ENCODE measurements around the gene OSM. TPM values are rescaled to one million over a fixed set of nuclear protein-coding genes. Genes with fewer than 3 reads are reported as not detected.

Gene OSM
- total RNA-seq, 2 donors from 2014 or later, result 16.1 to 40.4 TPM

DNA sequence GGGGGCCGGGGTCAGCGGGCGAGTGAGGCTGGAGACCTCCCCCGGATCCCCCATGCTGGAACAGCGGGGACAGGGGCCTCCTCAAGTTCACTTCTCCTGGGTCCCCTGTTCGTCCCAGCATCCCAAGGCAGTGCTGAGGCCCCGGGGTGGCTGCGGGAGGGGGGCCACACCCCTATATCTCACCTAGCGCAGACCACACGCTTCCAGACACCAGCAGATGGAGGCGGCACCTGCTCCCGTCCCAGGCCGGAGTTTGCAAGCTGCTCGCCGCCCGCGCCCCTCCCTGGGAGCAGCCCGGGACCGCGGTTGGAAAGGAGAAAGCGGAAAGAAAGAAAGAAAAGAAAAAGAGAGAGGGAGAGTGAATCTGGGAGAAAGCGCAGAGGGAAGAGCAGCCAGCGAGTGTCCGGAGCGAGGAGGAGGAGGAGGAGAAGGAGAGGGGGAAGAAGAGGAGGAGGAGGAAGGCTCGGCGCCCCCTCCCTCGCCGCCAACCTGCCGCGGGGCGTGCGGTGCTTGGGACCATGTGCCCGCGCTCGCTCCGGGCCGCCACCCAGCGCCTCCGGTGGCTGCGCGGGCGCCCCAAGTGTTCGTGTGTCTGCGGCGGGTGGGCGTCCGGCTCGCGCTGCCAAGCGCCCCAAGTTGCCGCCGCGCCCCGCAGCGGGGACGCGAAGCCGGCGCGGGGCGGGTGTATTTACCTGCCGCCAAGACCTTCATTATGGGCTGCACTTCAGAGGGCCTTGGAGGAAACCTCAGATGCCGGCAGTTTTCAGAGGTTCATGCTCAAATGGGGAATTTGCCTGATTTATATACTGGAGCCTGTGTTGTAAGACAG lies 20.5 kb downstream of the OSM start, which contains the start of gene LIF:
TSS of gene LIF (minus strand) at position 775 of the 829 bp plus-strand sequence. CDS start at position 711, 64 bp downstream.
- Mint-ChIP-seq H3K36me3 (peaks cover 28 to 49% of the 10 kb centered on the region in 2 donors), H3K27ac (peak within 1 kb of the TSS; percentile 97 to 98), H3K9me3 (no peaks in the 10 kb centered on the region)
- peak; percentile 59 for ATAC-seq
- DNase-seq (ENCODE audit: low spot score in 2 of 2), result peak; percentile 65 to 76

DNA sequence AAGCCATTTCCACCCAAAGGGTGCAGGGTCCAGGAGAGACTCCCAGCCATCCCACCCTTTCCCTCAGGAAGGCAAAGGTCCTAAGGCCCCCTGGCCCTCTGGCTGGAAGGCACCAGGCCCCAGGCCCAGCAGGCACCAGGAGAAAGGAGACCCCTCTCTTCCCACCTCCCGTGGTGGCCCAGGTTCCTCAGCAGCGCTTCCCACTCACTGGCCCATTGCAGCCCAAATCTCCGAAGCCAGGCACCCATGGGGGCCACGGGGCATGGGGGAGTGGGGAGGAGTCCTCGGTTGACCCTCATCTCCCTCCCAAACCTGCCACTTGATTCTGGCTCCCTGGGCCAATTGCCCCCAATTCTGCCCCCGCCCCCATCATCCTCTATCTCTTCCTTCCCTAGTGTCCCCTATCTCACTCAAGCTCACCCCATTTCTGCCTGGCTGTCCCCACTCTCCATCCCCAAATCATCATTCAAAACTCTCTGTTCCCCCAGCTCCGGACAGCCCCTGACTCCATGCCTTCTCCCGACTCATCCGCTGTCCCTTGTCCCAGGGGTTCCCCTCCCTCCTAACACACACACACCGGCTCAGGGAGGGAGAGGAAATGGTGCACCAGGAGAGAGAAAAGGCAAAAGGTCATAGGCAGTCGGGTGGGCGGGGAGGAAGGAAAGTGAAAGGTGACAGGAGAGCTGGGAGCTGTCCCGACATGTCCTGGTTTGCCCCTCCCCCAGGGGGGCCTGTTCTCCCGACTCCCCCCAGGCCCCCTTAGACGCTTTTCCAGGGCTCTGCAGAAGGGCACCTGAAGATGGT lies 21.3 kb downstream of the OSM start:
- H3K9me3 Mint-ChIP-seq, result no peaks in the 10 kb centered on the region
- peaks cover 28 to 57% of the 10 kb centered on the region in 2 donors for H3K36me3 Mint-ChIP-seq
- peak overlapping the region; percentile 97 to 98 for H3K27ac Mint-ChIP-seq
- DNase-seq (ENCODE audit: low spot score in 2 of 2), result peak in 1 of 2 donors; percentile 78
- ATAC-seq, result peak in 1 of 2 donors; percentile 56

DNA sequence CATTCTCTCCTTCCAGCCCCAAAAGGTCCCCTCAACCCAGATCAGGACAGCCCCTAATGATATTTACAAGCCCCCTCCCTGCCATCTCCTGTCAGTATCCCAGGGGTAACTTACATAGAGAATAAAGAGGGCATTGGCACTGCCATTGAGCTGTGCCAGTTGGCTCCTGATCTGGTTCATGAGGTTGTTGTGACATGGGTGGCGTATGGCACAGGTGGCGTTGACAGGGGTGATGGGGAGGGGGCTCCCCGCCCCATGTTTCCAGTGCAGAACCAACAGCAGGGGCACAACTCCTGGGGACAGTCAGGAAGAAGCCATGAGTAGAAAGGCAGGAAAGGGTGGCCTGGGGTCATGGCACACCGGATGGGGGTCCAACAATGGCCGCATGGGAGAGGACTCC lies 22.0 kb downstream of the OSM start:
- peaks cover 28 to 58% of the 10 kb centered on the region in 2 donors for H3K36me3 Mint-ChIP-seq
- ATAC-seq, result no peak
- peak overlapping the region; percentile 97 to 98 for H3K27ac Mint-ChIP-seq
- no peak for DNase-seq (ENCODE audit: low spot score in 2 of 2)
- H3K9me3 Mint-ChIP-seq, result no peaks in the 10 kb centered on the region

DNA sequence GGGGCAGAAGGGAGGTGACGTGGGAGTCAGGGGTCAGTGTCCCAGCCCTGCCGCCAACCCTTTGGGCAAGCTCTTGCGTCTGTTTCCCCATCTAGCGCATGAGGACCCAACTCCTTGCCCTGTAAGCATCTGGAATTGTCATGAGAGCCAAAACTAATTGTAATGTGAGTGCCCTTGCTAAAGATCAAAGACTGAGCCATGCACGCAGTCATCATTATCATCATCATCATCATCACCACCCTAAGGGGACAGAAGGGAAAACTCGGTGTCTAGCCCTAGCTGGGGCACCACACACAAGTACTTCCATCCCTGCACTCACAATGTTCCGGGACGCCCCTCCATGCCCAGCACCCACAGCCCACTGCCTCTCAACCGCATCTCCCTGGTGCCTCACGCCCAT lies 22.6 kb downstream of the OSM start:
- Mint-ChIP-seq H3K27ac (peak overlapping the region; percentile 97 to 98), H3K9me3 (no peaks in the 10 kb centered on the region), H3K36me3 (peaks cover 28 to 58% of the 10 kb centered on the region in 2 donors)
- DNase-seq (ENCODE audit: low spot score in 2 of 2) (no peak), ATAC-seq (no peak)

DNA sequence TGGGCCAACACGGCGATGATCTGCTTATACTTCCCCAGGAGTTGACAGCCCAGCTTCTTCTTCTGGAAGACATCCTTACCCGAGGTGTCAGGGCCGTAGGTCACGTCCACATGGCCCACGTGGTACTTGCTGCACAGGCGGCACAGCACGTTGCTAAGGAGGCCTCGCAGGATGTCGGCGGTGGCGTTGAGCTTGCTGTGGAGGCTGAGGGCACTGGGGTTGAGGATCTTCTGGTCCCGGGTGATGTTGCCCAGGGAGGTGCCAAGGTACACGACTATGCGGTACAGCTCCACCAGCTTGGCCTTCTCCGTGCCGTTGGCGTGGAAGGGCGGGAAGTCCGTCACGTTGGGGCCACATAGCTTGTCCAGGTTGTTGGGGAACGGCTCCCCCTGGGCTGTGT lies 23.0 kb downstream of the OSM start:
- Mint-ChIP-seq H3K36me3 (peaks cover 28 to 58% of the 10 kb centered on the region in 2 donors), H3K27ac (peak overlapping the region; percentile 97 to 98), H3K9me3 (no peaks in the 10 kb centered on the region)
- ATAC-seq (no peak), DNase-seq (ENCODE audit: low spot score in 2 of 2) (no peak)

DNA sequence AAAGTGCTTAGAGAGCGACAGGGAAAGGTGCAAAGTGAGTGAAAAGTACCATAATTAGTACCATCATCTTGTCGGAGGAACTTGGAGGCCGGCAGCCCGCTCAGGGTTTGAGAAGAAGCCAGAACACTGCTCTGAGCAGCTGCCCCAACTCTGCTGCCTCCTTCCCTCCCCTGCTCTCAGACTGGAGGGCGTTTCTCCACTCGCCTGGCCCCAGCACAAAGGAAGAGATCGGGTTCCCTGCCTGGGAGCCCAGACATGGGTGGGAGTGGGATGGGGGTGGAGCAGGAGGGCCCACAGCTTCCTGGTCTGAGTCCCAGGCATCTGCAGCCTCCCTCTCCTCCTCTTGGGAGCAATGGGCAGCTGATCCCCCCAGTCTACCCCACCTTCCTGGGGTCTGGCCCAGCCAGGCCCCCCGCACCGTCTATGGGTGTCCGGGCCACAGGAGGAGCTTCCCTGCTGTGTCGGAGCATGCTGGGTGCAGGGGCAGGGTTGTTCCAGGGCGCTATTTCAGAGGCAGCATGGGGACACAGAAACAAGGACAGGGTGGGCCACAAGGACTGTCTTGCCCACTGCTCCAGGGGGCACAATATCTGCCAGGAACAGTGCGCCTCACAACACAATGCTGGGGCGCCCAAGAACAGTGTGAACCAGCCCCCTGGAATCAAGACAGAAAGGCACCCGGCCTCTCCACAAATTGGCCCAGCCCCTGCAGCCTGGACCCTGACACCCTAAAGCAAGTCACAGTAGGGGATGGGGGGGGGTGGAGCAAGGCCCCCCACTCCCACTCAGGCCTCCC lies 24.9 kb downstream of the OSM start:
- H3K9me3 Mint-ChIP-seq, result no peaks in the 10 kb centered on the region
- H3K27ac Mint-ChIP-seq, result peak overlapping the region; percentile 30 to 88
- ATAC-seq (peak in 1 of 2 donors; percentile 6), DNase-seq (ENCODE audit: low spot score in 2 of 2) (no peak)
- peaks cover 28 to 56% of the 10 kb centered on the region in 2 donors for H3K36me3 Mint-ChIP-seq

DNA sequence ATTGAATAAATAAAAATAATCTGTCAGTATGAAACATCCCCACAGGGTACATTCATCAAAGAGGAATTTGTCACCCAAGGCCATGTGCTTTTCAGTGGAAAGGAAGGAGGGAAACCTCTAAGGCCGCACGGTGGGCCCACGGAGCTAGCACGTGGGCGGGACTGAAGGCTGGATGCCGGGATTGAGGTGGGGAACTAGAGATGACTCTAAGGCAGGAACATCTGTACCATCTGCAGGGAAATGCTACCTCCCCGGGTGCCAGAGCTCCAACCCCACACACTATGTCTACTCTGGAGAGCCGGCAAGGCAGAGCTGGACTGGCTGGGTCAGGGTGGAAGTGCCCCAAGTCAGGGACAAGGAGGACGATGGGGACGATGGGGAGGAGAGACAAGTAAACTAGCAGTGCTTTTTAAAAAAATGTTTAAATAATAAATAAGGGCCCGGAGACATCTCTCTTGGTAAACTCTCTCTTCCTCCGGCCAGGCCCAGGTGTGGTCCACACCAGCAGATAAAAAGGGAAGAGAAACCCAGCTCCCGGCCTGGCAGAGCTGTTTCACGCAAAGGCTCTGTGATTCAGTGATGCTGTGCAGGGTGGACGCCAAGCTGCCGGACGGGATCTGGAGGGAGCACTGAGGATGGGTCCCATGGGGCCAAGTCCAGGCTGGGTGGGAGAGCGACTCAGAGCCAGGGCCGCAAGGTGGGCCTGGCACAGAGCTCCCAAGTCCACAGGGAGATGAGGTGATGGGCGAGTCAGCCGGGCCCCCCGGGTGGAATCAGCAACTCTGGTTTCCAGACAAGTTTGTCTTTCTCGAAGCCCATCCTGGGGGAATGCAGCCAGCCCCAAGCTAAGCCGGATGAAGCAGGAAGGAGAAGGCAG lies 25.9 kb downstream of the OSM start:
- DNase-seq (ENCODE audit: low spot score in 2 of 2) (no peak), ATAC-seq (peak in 1 of 2 donors; percentile 14)
- Mint-ChIP-seq H3K9me3 (no peaks in the 10 kb centered on the region), H3K27ac (peak overlapping the region; percentile 30 to 84), H3K36me3 (peaks cover 23 to 46% of the 10 kb centered on the region in 2 donors)

DNA sequence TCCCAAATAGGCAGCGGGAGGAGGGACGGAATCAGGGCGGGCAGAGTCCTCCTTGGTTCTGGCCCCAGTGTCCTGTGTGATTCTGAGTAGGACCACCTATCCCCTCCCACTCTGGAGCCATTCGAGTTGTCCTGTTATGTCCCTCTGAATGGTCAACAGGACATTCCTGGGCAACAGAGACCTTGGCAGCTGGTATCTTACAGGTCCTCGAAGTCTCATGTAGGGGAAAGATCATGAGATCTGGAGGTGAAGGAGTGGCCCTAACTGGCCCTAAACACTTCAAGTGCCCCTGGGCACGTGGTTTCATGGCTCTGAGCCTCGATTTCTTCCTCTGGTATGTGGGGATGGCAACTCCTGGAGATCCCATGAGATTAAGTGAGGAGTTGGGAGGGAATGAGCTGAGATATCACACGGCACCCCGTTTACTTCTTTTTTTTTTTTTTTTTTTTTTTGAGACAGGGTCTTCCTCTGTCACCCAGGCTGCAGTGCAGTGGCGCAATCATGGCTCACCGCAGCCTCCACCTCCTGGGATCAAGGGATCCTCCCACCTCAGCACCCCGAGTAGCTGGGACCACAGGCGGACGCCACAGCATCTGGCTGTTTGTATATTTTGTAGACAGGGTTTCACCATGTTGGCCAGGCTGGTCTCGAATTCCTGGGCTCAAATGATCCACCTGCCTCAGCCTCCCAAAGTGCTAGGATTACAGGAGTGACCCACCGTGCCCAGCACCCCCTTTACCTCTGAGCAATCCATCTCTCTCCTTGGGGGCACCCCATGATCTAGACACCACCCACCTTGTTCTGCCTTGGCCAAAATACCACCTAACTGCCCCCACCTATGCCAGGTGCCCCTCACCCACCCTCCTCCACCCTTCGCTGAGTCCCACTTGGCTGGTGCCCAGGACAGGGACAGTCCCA lies 26.9 kb downstream of the OSM start:
- H3K9me3 Mint-ChIP-seq, result no peaks in the 10 kb centered on the region
- peak; percentile 17 for ATAC-seq
- peak overlapping the region; percentile 37 to 84 for H3K27ac Mint-ChIP-seq
- DNase-seq (ENCODE audit: low spot score in 2 of 2), result no peak
- peaks cover 13 to 36% of the 10 kb centered on the region in 2 donors for H3K36me3 Mint-ChIP-seq

DNA sequence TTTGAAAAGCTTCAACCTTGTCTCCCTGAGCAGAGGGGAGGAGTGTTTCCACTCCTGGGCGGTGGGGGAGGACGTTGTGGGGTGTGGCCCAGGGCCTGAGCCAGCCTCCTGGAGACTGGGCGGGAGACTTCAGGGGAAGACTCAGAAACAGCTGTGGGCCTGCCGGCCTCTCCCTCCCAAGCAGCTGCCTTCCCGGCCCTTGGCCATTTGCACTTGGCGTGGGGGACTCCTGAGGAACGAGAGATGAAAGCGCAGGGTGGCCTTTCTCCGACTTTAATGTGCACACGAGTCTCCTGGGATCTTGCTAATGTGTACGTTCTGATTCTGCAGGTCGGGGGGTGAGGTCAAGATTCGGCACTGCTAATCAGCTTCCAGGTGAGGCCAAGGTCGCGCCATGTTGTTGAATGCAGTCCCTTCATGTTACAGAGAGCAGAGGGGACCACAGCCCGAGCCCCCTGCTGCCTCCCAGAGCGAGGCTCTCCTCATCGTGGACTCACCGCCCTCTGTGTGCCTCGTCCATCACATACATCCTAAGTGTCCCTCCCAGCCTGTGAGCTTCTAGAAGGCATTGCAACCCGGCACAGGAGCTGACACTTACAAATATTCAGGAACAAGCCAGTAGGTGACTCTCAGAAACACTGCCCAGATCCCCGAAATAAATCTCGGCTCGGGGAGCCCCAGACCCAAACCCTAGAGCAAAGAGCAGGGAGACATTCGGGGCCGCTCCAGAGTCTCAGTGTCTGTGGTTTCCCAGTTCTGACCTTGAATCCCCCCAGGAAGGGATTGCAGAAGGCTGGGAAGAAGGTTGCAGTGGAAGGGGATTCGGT lies 27.8 kb downstream of the OSM start:
- Mint-ChIP-seq H3K36me3 (peaks cover 4 to 27% of the 10 kb centered on the region in 2 donors), H3K27ac (peak overlapping the region; percentile 37 to 92), H3K9me3 (no peaks in the 10 kb centered on the region)
- ATAC-seq (peak in 1 of 2 donors; percentile 35), DNase-seq (ENCODE audit: low spot score in 2 of 2) (no peak)

DNA sequence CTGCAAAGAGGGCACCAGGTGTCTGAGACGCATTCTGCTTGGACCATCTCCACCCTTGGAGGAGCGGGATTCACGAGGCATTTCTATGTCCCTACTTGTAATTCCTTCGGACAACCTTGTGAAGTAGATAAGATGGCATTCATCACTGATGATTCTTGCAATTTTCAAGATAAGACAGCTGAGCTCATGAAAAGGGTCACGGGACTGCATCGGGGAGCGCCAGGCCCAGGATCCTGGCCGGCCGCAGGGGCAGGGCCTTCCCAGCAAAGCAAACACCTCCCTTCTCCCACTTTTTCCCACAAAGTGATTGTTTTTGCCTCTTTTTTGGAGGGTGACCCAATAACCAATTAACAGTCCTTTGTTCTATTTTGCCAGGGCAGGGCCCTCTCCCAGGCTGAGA lies 28.5 kb downstream of the OSM start:
- peak overlapping the region in 1 of 2 donors; percentile 92 for H3K27ac Mint-ChIP-seq
- H3K9me3 Mint-ChIP-seq, result no peaks in the 10 kb centered on the region
- peaks cover 0 to 20% of the 10 kb centered on the region in 2 donors for H3K36me3 Mint-ChIP-seq
- DNase-seq (ENCODE audit: low spot score in 2 of 2), result no peak
- ATAC-seq, result no peak

DNA sequence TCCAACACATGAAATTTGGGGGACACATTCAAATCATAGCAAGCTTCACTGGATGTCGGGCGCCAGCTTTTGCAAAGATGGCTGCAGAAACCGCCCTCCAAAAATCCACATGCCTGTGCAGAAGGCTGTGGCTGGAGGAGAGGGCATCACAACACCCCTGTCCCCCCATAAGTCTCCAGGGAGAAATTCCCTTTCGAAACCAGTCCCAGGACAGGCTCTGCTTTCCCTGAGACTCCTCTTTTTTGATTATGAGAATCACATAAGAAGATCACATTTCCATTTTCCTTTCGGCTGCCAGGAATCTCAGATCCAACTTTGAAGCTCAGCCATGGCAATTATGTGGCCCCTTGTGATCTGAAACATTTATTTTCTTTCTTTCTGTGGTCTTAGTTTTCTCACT lies 29.8 kb downstream of the OSM start:
- DNase-seq (ENCODE audit: low spot score in 2 of 2) (no peak), ATAC-seq (no peak)
- Mint-ChIP-seq H3K9me3 (no peaks in the 10 kb centered on the region), H3K36me3 (peaks cover 0 to 12% of the 10 kb centered on the region in 2 donors), H3K27ac (no peak overlapping the region)

DNA sequence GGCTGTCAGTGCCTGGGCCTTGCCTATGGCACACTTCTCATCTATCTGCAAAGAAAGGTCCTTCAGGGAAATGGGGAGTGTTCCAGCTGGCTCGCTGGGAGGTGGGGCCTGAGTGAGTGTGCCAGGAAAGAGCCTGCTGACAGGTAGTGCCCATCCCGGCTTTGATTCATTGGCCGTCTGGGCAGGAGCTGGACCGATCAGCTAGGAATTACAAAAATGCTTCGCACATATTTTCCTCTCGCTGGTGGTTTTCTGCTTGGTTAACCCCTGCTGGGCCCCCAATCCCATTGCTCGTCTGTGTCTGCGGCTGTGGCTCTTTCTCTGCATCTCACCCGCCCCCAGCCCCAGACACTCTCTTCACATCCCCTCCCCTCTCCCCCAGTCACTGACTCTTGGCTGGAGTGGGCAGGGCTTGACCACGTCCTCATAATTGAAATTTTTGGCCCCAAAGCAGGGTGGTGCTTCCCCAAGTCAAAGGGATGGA lies 30.9 kb downstream of the OSM start:
- Mint-ChIP-seq H3K36me3 (peaks cover 0 to 4% of the 10 kb centered on the region in 2 donors), H3K27ac (peak overlapping the region in 1 of 2 donors; percentile 81), H3K9me3 (no peaks in the 10 kb centered on the region)
- no peak for ATAC-seq
- DNase-seq (ENCODE audit: low spot score in 2 of 2), result no peak

DNA sequence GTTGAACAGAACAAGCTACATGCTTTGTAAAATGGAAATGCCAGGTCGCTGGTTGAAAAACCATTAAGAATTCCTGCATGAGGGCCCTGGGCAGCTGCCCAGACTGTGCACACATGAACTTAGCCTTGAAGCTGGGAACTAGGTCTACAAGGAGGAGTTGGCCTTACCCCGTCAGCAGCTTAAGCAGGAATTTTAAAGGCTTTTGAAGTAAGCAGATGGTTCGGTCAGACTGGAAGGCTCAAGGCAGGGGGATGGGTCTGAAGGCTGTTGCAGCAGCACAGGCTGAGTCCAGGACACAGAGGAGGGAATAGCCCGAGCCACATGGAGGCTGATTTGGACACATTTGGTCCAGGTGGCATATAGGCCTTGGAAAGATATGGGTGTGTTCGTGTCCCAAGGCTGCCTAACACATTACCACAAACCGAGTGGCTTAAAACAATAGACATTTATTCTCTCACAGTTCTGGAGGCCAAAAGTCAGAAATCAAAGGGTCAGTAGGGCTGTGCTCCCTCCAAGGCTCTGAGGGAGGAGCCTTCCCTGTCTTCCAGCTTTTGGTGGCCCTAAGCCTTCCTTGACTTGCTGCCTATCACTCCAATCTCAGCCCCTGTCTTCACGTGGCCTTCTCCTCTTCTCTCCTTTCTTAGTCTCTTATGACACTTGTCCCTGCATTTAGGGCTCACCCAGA lies 31.7 kb downstream of the OSM start:
- no peaks in the 10 kb centered on the region for H3K9me3 Mint-ChIP-seq

More for the DNA sequence above, 31.7 kb downstream of the OSM start:
- ATAC-seq, result no peak
- peak overlapping the region in 1 of 2 donors; percentile 5 for H3K27ac Mint-ChIP-seq
- no peak for DNase-seq (ENCODE audit: low spot score in 2 of 2)
- H3K36me3 Mint-ChIP-seq, result no peaks in the 10 kb centered on the region

Data from activated naive CD4-positive, alpha-beta T cell treated with anti-CD3 and anti-CD28 coated beads, Interleukin-2, amount 50 U/mL, for 72 hours (primary cell).